ENCODE results near the gene MIF4GD.
"Not testable (repeated sequence)": the region's sequence is repeated elsewhere in the genome, so short reads cannot be mapped to it uniquely, and the experiment has no call there.

Gene MIF4GD

GRCh38 chr17:75270966-75271232 lies at the start of gene MIF4GD:
TSS of gene MIF4GD (minus strand) at chr17:75271231. CDS start at chr17:75270195, 1,036 bp downstream.
- DNase-seq (ENCODE audit: low read depth) = no peak

DNA sequence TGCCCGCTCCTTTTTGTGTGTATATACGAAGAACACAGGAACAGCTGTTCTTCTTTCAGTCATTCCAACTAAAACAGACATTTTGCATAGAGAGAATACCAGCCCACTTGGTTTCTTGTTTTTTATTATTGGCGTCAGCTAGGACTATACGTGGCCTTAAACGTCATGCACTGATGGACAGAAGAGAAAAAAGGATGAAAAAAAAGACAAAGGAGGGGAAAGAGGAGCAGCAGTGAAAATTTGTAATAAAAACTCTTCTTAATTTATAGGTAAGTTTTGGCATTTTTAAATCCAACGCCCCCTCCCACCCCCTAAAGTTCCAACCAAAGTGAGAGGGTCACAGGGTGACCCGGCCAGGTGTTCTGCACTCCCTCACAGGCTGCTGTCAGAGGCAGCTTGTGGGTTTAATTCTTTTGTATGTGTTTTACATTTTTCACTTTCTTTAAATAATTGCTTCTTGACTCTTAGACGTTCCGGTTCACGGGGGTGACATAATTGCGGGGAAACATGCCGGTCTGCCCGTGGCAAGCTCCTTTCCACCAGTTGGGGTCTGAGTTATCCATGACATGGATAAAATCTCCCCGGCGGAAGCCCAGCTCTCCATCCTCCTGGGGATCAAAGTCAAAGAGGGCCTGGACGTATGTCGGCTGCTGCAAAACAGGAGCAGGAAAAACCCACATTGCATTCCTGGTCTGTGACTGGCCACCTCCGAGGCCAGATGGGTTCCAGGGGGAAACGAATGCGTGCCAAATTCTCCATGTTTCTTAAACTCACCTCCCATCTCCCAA lies 49.1 kb upstream of the MIF4GD start:
- no peak for DNase-seq (ENCODE audit: low read depth)

GRCh38 chr17:75318615-75319222 lies 47.7 kb upstream of the MIF4GD start:
- DNase-seq (ENCODE audit: low read depth) = no peak

- DNase-seq (ENCODE audit: low read depth) = no peak
Observed at GRCh38 chr17:75318211-75318610, 47.2 kb upstream of the MIF4GD start.

- DNase-seq (ENCODE audit: low read depth) = no peak
Observed at GRCh38 chr17:75317671-75318070, 46.6 kb upstream of the MIF4GD start.

DNA sequence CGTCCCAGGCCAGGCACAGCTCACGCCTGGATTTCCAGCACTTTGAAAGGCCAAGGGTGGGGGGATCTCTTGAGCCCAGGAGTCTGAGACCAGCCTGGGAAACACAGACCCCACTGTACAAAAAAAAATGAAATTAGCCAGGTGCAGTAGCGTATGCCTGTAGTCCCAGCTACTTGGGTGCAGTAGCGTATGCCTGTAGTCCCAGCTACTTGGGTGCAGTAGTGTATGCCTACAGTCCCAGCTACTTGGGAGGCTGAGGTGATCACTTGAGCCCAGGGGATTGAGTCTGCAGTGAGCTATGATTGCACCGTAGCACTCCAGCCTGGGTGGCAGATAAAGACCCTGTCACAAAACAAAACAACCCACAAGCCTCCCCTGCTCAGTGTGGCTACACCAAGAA lies 45.2 kb upstream of the MIF4GD start:
- DNase-seq (ENCODE audit: low read depth) = no peak

- DNase-seq (ENCODE audit: low read depth) = no peak
Observed at GRCh38 chr17:75315541-75316243, 44.7 kb upstream of the MIF4GD start.

DNA sequence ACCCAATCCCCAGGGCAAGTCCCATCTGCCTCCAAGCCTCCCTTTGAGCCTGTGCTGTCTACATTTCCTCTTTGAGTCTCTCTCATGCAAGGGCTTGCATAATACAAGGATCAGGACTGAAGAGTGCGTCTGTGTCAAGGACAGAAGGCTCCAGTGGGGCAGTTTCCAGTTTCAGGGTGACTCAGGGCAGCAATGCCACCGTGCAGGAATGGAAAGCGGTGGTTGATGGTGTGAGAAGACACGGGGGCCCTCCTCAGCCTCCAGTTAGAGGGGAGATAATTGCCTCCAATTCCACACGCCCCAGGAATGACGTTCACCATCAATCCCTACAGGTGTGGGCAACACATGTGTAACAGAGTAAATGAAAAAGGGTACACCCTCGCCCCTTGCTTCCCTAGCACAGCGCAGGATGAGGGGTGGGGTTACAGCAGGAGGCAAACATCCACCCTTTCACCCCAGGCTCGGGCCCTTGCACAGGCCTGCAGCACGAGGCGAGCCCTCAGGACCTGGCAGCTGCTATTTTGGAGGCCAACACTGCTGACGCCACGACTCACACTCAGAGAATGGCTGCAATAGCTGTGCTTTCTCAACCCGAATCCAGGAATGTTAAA lies 43.0 kb upstream of the MIF4GD start:
- DNase-seq (ENCODE audit: low read depth) = no peak

DNA sequence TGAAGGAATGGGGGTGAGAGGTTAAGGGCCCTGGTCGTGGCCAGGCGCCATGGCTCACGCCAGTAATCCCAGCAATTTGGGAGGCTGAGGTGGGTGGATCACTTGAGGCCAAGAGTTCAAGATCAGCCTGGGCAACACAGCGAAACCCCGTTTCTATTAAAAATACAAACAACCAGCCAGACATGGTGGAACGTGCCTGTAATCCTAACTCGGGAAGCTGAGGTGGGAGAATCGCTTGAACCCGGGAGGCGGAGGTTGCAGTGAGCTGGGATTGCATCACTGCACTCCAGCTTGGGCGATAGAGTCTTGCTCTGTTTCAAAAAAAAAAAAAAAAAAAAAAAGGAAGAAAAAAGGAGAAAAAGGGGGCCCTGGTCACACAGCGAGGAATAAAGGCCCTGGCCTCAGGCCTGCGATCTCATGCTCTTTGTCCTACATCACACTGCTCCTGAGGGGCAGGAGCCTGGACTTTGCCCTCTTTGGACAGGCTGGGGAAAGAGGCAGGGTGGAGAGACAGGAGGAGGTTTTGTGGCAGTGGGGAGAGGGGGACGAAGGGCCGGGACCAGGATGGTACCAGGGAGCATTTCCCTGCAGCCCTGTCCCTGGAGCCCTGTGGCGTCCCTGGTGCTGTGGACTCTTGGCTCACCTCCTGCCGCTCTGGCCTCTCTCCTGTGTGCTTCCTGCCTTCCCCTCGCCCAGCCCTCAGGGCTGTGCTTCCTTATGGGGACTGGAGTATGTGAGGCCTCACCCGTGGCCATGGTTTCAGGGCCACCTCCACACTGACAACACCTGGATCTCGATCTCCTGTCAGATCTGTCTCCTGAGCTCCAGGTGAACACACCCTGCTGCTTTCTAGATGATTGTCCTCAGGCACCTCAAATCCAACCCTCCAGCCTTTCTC lies 38.0 kb upstream of the MIF4GD start:
- no peak for DNase-seq (ENCODE audit: low read depth)

DNA sequence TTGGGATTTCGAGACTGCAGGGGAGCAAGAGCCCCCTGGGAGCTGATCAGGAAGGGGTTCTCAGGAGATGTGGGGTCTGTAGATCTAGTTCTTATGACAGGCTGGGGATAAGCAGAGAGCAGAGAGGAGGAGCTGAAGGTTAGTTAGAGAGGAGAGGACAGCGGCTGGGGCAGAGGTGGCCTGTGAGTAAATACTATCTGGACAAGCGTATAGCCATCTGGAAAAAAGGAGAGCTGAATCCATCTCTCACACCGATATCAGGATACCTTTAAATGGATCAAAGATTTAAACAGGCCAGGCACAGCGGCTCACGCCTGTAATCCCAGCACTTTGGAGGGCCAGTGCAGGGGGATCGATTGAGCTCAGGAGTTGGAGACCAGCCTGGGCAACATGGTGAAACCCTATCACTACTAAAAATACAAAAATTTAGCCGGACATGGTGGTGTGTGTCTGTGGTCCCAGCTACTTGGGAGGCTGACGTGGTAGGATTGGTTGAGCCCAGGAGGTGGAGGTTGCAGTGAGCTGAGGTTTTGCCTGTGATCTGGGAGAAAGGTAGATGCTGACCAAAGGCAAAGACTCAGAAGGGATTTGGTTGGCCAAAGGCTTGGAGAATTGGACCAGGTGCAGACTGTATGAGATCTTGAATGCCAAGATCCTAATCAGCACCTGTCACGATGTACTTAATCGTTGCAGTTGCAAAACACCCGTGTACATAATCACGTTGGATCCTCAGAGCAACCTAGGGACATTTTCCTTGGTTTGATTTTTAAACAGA lies 37.1 kb upstream of the MIF4GD start:
- no peak for DNase-seq (ENCODE audit: low read depth)

- no peak for DNase-seq (ENCODE audit: low read depth)
Observed at GRCh38 chr17:75301502-75302206, 30.6 kb upstream of the MIF4GD start.

DNA sequence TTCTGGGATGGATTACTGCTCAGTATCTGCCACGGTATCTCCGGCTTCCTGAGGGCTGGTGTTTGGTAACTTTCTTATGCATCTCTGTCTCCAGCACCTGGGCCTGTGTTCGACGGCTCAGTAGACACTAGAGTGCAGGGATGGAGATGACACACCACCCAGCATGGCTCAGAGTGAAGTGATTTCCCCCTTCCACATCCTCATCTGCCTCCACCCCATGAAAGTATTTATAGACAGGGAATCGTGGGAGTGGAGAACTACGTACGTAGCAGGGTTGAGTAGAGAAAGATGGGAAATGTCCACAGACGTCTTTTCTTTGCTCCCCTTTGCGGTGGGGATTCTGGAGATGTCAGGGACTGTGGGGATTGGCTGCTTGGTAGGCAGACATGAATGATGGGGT lies 30.0 kb upstream of the MIF4GD start:
- DNase-seq (ENCODE audit: low read depth) = no peak

- no peak for DNase-seq (ENCODE audit: low read depth)
Observed at GRCh38 chr17:75300280-75300679, 29.2 kb upstream of the MIF4GD start.

DNA sequence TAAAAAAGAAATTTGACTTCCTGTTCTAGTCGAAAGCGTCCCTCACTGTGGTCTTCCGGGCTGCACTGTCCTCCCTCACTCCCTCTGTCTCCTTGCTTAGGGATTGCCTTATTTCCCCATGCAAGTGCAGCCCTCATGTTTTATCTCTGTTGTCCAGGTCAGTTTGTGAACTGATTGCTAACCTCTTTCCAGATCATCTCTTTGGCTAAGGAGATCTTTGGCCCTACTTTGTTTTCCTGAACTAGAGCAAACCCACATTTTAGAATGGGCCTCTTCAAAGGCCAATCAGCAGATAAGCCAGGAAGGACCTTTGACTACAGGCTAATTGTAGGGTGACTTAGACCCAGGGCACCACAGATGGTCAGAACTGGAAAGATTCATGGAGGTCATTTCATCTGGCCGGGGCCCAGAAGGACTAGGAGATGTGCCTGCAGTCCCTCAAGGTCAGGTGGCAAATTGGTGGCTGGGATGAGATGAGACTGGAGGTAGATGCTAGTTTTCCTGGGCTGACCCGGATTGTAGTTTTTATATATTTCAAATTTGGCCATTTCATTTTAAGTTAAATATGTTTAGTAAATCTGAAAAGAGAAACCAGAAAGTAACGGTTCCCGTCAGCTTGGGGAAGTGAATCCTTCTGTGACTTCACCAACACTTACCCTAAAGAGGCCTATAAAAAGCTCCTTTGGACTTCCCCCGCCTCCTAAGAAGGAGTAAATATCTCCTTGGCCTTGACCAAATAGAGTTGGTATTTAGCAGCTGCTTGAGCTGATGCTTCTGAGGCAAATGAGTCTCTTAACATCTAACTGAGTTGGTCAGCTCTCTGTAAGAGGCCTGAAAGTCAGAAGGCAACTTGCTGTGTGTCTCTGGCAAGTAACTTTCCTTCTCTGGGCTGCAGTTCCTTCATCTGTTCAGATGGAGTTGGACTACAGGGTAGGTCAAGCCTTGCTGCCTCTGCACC lies 24.4 kb upstream of the MIF4GD start:
- no peak for DNase-seq (ENCODE audit: low read depth)

GRCh38 chr17:75292810-75293448 lies 21.9 kb upstream of the MIF4GD start:
- not testable (repeated sequence) for DNase-seq (ENCODE audit: low read depth)

- peak; percentile 49 for DNase-seq (ENCODE audit: low read depth)
Observed at GRCh38 chr17:75289832-75290337, 18.9 kb upstream of the MIF4GD start.

- peak; percentile 91 for DNase-seq (ENCODE audit: low read depth)
Observed at GRCh38 chr17:75289115-75289831, 18.2 kb upstream of the MIF4GD start, which contains the start of gene SLC25A19. TSS of gene SLC25A19 (minus strand) at chr17:75289433. CDS start at chr17:75286764, 2,669 bp downstream.

- DNase-seq (ENCODE audit: low read depth) = no peak
Observed at GRCh38 chr17:75288770-75289114, 17.7 kb upstream of the MIF4GD start.

Data from stimulated activated CD8-positive, alpha-beta memory T cell treated with anti-CD3 and anti-CD28 coated beads, Interleukin-12 subunit alpha, Interleukin-12 subunit beta, amount 100 ng/mL, for 4 hours (primary cell).